A549 (cell line): ENCODE measurements around the gene CMKLR1.

Source experiments
- CHD2 ChIP-seq: fragments of 150-350 bp; IDR thresholded peaks from 2 replicates; pipeline ENCODE4 v1.6.1; 2014; ENCODE audit warnings: low read length; ENCODE audit not compliant: partially characterized antibody
- KDM1A ChIP-seq: fragments of 200-600 bp; sonication (generic); IDR thresholded peaks from 2 replicates; pipeline ENCODE4 v1.6.1; 2016; ENCODE audit warnings: low read depth, mild to moderate bottlenecking
- MYC ChIP-seq: IDR thresholded peaks from 2 replicates; pipeline ENCODE4 v1.6.1; 2012; ENCODE audit warnings: mild to moderate bottlenecking, inconsistent platforms, low read length, improper control_type of control experiment, borderline replicate concordance
- TF ChIP-seq, protein P1 (sequence below): fragments of >200 bp; sonication (Bioruptor Twin); formaldehyde crosslinking; IDR thresholded peaks from 3 replicates; pipeline ENCODE4 v1.5.1; 2016

DNA sequence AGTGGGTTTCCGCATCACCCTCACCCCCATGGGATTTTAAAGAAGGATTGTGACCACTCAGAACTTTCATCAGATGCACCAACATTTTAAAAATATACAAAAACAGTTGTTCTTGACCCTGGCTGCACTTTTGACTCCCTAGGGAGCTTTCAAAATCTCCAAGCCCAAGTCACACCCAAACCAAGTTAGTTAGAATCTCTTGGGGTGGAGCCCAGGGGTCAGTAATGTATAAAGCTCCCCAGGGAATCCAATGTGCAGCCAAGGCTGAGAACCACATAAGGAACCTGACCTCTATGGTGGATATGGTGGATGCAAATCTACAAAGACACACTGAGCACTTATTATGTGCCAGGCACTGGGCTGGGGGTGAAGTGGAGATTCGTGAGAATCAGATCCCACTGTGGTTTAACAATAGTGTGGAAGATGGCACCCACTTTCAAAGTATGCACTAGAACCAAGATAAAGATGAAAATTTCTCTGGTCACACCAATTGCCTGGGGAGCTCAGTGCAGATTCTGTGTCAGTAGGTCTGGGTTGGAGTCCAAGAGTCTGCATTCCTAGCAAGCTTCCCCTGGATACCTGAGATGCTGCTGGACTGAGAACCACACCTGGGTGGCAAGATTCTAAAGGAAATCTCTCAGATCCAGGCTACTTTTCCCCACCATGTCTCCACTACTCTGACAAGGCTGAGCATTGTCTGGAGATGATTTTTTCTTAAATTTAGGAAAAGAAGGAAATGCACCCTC lies 18.9 kb upstream of the CMKLR1 start:
- TF ChIP-seq MYC: no peak
- no peak for TF ChIP-seq KDM1A
- TF ChIP-seq, protein P1, sequence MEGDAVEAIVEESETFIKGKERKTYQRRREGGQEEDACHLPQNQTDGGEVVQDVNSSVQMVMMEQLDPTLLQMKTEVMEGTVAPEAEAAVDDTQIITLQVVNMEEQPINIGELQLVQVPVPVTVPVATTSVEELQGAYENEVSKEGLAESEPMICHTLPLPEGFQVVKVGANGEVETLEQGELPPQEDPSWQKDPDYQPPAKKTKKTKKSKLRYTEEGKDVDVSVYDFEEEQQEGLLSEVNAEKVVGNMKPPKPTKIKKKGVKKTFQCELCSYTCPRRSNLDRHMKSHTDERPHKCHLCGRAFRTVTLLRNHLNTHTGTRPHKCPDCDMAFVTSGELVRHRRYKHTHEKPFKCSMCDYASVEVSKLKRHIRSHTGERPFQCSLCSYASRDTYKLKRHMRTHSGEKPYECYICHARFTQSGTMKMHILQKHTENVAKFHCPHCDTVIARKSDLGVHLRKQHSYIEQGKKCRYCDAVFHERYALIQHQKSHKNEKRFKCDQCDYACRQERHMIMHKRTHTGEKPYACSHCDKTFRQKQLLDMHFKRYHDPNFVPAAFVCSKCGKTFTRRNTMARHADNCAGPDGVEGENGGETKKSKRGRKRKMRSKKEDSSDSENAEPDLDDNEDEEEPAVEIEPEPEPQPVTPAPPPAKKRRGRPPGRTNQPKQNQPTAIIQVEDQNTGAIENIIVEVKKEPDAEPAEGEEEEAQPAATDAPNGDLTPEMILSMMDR: no peak
- no peak for TF ChIP-seq CHD2
